ENCODE measurements around the gene ECE1. TPM values are rescaled to one million over a fixed set of nuclear protein-coding genes. Genes with fewer than 3 reads are reported as not detected.
"Not testable (repeated sequence)": the region's sequence is repeated elsewhere in the genome, so short reads cannot be mapped to it uniquely, and the experiment has no call there.

ECE1 gene
- total and polyA plus RNA-seq, 4 donors = 12.1 to 155 (median 123) TPM

DNA sequence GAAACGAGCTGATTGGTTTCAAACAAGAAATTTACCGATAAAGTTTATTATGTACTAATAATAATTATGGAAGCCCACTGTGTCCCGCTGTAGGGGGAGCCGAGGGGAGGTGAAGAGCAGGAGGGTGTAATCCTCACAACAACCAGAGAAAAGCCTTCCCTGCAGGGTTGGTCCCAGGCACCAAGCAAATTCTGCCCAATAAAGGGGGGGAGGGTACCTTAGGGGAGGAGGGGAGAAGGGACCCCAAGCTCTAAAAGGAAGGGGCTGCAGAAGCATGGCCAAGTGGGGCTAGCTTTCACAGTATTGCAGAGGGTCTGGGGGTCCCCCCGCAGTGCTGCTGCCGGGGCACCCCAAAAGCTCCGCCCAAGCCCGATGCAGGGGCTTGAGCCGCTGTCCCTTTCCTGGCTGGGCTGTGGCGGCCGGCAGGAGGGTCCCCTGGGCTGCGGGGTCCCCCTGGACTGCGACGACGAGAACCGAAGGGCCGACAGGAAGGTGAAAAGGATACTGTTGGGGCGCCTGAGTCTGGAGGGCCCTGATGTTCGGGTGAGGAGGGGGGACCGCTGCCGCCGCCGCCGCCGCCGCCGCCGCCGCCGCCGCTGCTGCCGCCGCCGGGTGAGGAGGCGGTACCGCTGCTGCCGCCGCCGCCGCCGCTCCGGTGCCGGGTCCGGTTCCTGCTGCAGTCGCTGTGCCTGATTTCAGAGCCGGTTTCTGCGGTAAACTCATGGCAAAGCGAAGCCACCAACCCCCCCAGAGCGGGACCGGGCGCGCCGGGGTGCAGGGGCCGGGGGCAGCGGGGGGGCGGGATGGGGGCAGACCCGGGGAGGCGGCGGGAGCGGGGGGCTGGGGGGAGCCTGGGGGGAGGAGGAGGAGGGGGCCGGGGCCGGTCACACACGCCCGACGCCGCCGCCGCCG is 114.3 kb downstream of the ECE1 start:
- peak; percentile 59 to 79 for DNase-seq
- no peak for ATAC-seq (ENCODE audit: low FRiP score)
- intact Hi-C loops (cut with DNase I) = loop anchor here in 1 of 2 donors (2.0 kb wide), 1 partner anchor 389 kb away; the partner anchor contains the start of gene HP1BP3
- Histone ChIP-seq H3K36me3 (ENCODE audit: control insufficient read depth in 1 of 2, insufficient read depth in 2 of 2, low read length in 1 of 2) (no peaks in the 10 kb centered on the region), H3K27me3 (ENCODE audit: control insufficient read depth in 1 of 2, insufficient read depth in 2 of 2, low read length in 1 of 2) (no peaks in the 10 kb centered on the region), H3K27ac (ENCODE audit: low read depth in 1 of 2, low read length in 2 of 2) (peak overlapping the region in 1 of 2 donors; percentile 76), H3K4me3 (ENCODE audit: low read length in 2 of 2) (peak overlapping the region; percentile 84 to 96), H3K4me1 (ENCODE audit: control insufficient read depth in 1 of 2, insufficient read depth in 2 of 2, low read length in 2 of 2) (no peaks in the 10 kb centered on the region), H3K9me3 (ENCODE audit: control insufficient read depth, low read length) (no peaks in the 10 kb centered on the region)
- WGBS, 2 donors = 1% methylated on average over 29 to 69 of the region's 69 CpGs

DNA sequence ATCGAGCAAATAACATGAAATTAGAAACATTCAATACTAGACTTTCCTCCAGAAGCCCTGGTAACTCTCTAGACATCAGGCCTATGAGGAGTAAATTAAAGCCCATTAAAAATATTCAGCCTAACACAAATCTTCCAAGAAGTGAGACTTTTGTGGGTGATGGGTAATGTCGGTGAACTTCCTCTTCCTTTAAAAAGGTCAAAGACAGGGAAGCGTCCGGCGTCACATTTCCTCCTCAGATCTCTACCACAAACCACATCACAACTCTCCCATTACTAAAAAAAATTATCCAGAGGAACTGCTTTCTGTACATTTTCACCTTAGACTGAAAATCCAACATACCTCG is 115.0 kb downstream of the ECE1 start:
- intact Hi-C loops (cut with DNase I) = no loop called here
- ATAC-seq (ENCODE audit: low FRiP score) (no peak), DNase-seq (peak; percentile 45 to 80)
- Histone ChIP-seq H3K9me3 (ENCODE audit: control insufficient read depth, low read length) (no peaks in the 10 kb centered on the region), H3K27ac (ENCODE audit: low read depth in 1 of 2, low read length in 2 of 2) (peak overlapping the region in 1 of 2 donors; percentile 51), H3K4me3 (ENCODE audit: low read length in 2 of 2) (peak overlapping the region; percentile 84 to 96), H3K4me1 (ENCODE audit: control insufficient read depth in 1 of 2, insufficient read depth in 2 of 2, low read length in 2 of 2) (no peaks in the 10 kb centered on the region), H3K27me3 (ENCODE audit: control insufficient read depth in 1 of 2, insufficient read depth in 2 of 2, low read length in 1 of 2) (no peaks in the 10 kb centered on the region), H3K36me3 (ENCODE audit: control insufficient read depth in 1 of 2, insufficient read depth in 2 of 2, low read length in 1 of 2) (no peaks in the 10 kb centered on the region)
- WGBS, 2 donors = 0 to 1% methylated on average over 6 of the region's 6 CpGs

DNA sequence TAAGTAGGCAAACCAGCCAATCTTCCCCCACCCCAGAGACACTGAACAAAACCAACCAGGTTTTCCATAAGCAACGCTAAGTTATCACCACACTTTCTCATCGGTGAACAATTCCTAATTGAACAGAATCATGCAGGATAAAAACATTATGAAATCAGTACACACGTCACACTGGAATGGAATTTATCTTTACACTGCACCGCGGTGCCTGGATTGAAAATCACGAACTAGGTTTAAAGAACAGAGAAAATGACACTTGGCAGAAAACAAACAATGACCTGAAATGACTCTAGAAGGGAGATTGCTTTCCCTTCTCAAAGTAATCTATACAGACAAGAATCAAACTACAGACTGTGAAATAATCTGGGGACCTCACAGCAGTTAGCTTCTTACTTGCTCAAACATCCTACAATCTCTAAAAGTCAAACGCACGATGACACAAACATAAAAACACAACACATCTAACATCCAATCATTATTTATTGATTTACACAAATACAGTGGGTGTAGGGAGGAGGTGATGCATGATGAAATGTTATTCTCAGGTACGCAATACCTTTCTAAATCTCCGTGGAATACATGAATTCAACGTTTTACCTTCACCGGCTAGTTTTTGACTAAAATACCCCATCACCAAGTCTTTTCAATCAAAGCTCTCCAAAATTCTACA is 115.5 kb downstream of the ECE1 start:
- Histone ChIP-seq H3K4me3 (ENCODE audit: low read length in 2 of 2) (peak overlapping the region; percentile 84 to 96), H3K27ac (ENCODE audit: low read depth in 1 of 2, low read length in 2 of 2) (peak overlapping the region in 1 of 2 donors; percentile 51), H3K27me3 (ENCODE audit: control insufficient read depth in 1 of 2, insufficient read depth in 2 of 2, low read length in 1 of 2) (no peaks in the 10 kb centered on the region), H3K4me1 (ENCODE audit: control insufficient read depth in 1 of 2, insufficient read depth in 2 of 2, low read length in 2 of 2) (no peaks in the 10 kb centered on the region), H3K36me3 (ENCODE audit: control insufficient read depth in 1 of 2, insufficient read depth in 2 of 2, low read length in 1 of 2) (no peaks in the 10 kb centered on the region), H3K9me3 (ENCODE audit: control insufficient read depth, low read length) (no peaks in the 10 kb centered on the region)
- intact Hi-C loops (cut with DNase I) = no loop called here
- ATAC-seq (ENCODE audit: low FRiP score) (no peak), DNase-seq (peak in 1 of 2 donors; percentile 11)
- WGBS, 2 donors = 8 to 10% methylated on average over 12 of the region's 12 CpGs

DNA sequence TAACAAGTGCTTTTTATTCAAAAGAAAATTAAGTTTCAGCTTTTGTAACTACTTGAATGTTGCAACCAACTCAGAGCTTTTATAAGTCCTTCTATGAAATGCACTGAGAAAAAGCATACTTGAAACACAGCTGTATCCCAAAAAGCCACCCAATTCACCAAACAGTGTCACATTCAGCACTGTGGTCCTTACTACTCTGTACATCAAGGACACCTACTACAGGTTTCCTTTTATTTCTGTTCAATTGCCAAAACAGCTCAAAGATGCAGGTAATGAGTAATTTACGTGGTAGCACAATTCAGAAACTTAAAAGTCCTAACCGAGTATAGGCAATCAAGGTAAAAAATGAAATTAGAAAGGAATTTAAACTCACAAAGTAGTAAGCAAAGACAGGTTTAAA is 116.0 kb downstream of the ECE1 start:
- H3K27ac ChIP-seq (ENCODE audit: low read depth in 1 of 2, low read length in 2 of 2) = peak overlapping the region in 1 of 2 donors; percentile 51
- no peaks in the 10 kb centered on the region for H3K4me1 ChIP-seq (ENCODE audit: control insufficient read depth in 1 of 2, insufficient read depth in 2 of 2, low read length in 2 of 2)
- intact Hi-C loops (cut with DNase I) = no loop called here

DNA sequence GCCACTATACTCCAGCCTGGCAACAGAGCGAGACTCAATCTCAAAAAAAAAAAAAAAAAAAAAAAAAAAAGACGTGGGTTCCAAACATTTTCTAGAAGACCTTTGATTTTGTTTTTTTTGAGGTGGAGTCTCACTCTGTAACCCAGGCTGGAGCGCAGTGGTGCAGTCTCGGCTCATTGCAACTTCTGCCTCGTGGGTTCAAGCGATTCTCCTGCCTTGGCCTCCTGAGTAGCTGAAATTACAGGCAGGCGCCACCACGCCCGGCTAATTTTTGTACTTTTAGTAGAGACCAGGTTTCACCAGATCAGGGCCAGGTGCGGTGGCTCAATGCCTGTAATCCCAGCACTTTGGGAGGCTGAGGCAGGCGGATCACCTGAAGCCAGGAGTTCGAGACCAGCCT is 117.2 kb downstream of the ECE1 start:
- H3K4me3 ChIP-seq (ENCODE audit: low read length in 2 of 2); H3K27me3 ChIP-seq (ENCODE audit: control insufficient read depth in 1 of 2, insufficient read depth in 2 of 2, low read length in 1 of 2); DNase-seq; H3K36me3 ChIP-seq (ENCODE audit: control insufficient read depth in 1 of 2, insufficient read depth in 2 of 2, low read length in 1 of 2); H3K4me1 ChIP-seq (ENCODE audit: control insufficient read depth in 1 of 2, insufficient read depth in 2 of 2, low read length in 2 of 2); H3K9me3 ChIP-seq (ENCODE audit: control insufficient read depth, low read length); intact Hi-C loops (cut with DNase I); H3K27ac ChIP-seq (ENCODE audit: low read depth in 1 of 2, low read length in 2 of 2); ATAC-seq (ENCODE audit: low FRiP score): not testable (repeated sequence)
- WGBS, 2 donors = 90 to 93% methylated on average over 12 of the region's 12 CpGs

More for the DNA sequence above, 116.0 kb downstream of the ECE1 start:
- WGBS, 2 donors = 35 to 41% methylated on average over 2 of the region's 2 CpGs
- Histone ChIP-seq H3K9me3 (ENCODE audit: control insufficient read depth, low read length) (no peaks in the 10 kb centered on the region), H3K36me3 (ENCODE audit: control insufficient read depth in 1 of 2, insufficient read depth in 2 of 2, low read length in 1 of 2) (no peaks in the 10 kb centered on the region), H3K27me3 (ENCODE audit: control insufficient read depth in 1 of 2, insufficient read depth in 2 of 2, low read length in 1 of 2) (no peaks in the 10 kb centered on the region), H3K4me3 (ENCODE audit: low read length in 2 of 2) (peak overlapping the region in 1 of 2 donors; percentile 19)
- ATAC-seq (ENCODE audit: low FRiP score) (no peak), DNase-seq (no peak)

DNA sequence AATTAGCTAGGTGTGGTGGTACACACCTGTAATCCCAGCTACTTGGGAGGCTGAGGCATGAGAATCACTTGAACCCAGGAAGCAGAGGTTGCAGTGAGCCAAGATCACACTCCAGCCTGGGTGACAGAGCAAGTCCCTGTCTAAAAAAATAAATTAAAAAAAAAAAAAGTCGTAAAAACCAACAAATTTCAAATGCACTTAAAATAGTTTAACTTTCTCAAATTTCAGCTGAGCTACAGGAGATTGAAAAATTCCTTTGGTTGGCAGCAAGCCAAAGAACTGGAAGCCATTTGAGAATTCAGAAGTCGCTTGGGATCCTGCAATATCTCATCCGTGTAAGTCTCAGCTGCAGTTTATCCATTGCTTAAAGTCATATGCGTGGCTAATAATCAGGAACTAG is 119.4 kb downstream of the ECE1 start:
- WGBS, 2 donors = 3 to 7% methylated on average over 3 to 4 of the region's 4 CpGs
- ATAC-seq (ENCODE audit: low FRiP score); H3K4me1 ChIP-seq (ENCODE audit: control insufficient read depth in 1 of 2, insufficient read depth in 2 of 2, low read length in 2 of 2); H3K27ac ChIP-seq (ENCODE audit: low read depth in 1 of 2, low read length in 2 of 2); H3K36me3 ChIP-seq (ENCODE audit: control insufficient read depth in 1 of 2, insufficient read depth in 2 of 2, low read length in 1 of 2); intact Hi-C loops (cut with DNase I); DNase-seq; H3K4me3 ChIP-seq (ENCODE audit: low read length in 2 of 2); H3K9me3 ChIP-seq (ENCODE audit: control insufficient read depth, low read length); H3K27me3 ChIP-seq (ENCODE audit: control insufficient read depth in 1 of 2, insufficient read depth in 2 of 2, low read length in 1 of 2): not testable (repeated sequence)

DNA sequence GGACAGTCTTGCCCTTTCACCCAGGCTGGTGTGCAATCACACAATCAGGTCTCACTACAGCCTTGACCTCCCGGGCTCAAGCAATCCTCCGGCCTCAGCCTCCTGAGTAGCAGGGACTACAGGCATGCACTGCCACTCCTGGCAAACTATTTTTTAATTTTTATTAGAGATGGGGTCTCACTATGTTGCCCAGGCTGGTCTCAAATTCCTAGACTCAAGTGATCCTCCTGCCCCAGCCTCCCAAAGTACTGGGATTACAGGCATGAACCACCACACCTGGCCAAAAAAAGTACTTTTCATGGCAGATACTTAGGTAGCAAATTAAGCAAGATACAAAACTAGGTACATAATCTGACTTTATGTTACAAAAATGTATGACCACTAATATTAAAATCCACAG is 121.8 kb downstream of the ECE1 start:
- 97 to 98% methylated on average over 2 of the region's 2 CpGs for WGBS, 2 donors
- intact Hi-C loops (cut with DNase I) = no loop called here

More for the DNA sequence above, 121.8 kb downstream of the ECE1 start:
- Histone ChIP-seq H3K4me3 (ENCODE audit: low read length in 2 of 2) (no peak overlapping the region), H3K4me1 (ENCODE audit: control insufficient read depth in 1 of 2, insufficient read depth in 2 of 2, low read length in 2 of 2) (no peaks in the 10 kb centered on the region), H3K27me3 (ENCODE audit: control insufficient read depth in 1 of 2, insufficient read depth in 2 of 2, low read length in 1 of 2) (no peaks in the 10 kb centered on the region), H3K9me3 (ENCODE audit: control insufficient read depth, low read length) (no peaks in the 10 kb centered on the region), H3K36me3 (ENCODE audit: control insufficient read depth in 1 of 2, insufficient read depth in 2 of 2, low read length in 1 of 2) (no peaks in the 10 kb centered on the region), H3K27ac (ENCODE audit: low read depth in 1 of 2, low read length in 2 of 2) (no peak overlapping the region)
- ATAC-seq (ENCODE audit: low FRiP score) (no peak), DNase-seq (no peak)
